ENCODE data around the gene FNDC3A.

Gene FNDC3A

GRCh38 chr13:49082653-49083536, 107.2 kb downstream of the FNDC3A start:
- DNase-seq (ENCODE audit: low spot score), result no peak
- TF ChIP-seq, protein P1, sequence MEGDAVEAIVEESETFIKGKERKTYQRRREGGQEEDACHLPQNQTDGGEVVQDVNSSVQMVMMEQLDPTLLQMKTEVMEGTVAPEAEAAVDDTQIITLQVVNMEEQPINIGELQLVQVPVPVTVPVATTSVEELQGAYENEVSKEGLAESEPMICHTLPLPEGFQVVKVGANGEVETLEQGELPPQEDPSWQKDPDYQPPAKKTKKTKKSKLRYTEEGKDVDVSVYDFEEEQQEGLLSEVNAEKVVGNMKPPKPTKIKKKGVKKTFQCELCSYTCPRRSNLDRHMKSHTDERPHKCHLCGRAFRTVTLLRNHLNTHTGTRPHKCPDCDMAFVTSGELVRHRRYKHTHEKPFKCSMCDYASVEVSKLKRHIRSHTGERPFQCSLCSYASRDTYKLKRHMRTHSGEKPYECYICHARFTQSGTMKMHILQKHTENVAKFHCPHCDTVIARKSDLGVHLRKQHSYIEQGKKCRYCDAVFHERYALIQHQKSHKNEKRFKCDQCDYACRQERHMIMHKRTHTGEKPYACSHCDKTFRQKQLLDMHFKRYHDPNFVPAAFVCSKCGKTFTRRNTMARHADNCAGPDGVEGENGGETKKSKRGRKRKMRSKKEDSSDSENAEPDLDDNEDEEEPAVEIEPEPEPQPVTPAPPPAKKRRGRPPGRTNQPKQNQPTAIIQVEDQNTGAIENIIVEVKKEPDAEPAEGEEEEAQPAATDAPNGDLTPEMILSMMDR (IDR thresholded peaks at IDR 0.05), result no peak
- Histone ChIP-seq H3K4me3 (no peak overlapping the region), H3K27ac (no peak overlapping the region)

DNA sequence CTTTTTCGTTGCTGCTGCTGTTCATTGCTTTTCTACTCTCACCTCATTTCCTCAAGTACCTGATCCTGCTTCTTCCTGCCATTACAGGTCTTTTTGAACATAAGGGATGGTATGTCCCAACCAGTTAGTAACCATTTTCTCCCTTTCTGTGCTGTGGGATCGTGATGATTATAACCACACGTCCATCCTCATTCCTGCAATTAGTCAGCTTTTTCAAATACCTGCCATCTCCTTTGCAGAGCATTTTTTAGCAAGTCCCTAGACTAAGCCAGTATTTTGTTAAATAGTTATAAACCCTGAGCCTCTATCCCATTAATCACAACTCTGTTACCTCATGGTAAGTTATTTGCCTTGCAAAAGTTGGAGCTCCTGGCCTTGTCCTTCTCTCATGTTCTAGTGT, 109.2 kb downstream of the FNDC3A start:
- H3K4me3 ChIP-seq, result no peak overlapping the region
- TF ChIP-seq, protein P1 (IDR thresholded peaks at IDR 0.05), result no peak
- no peak overlapping the region for H3K27ac ChIP-seq
- no peak for DNase-seq (ENCODE audit: low spot score)

- Histone ChIP-seq H3K27ac (no peak overlapping the region), H3K4me3 (no peak overlapping the region)
- no peak for DNase-seq (ENCODE audit: low spot score)
- TF ChIP-seq, protein P1 (IDR thresholded peaks at IDR 0.05), result no peak
Measured at GRCh38 chr13:49086722-49087121, 111.0 kb downstream of the FNDC3A start.

- no peak overlapping the region for H3K27ac ChIP-seq
- TF ChIP-seq, protein P1 (IDR thresholded peaks at IDR 0.05), result no peak
- DNase-seq (ENCODE audit: low spot score), result no peak
- H3K4me3 ChIP-seq, result no peak overlapping the region
Measured at GRCh38 chr13:49093376-49093775, 117.7 kb downstream of the FNDC3A start.

GRCh38 chr13:49097374-49097773, 121.7 kb downstream of the FNDC3A start:
- peak overlapping the region; percentile 49 to 59 for H3K27ac ChIP-seq
- DNase-seq (ENCODE audit: low spot score), result no peak
- TF ChIP-seq, protein P1 (IDR thresholded peaks at IDR 0.05), result no peak
- no peak overlapping the region for H3K4me3 ChIP-seq

DNA sequence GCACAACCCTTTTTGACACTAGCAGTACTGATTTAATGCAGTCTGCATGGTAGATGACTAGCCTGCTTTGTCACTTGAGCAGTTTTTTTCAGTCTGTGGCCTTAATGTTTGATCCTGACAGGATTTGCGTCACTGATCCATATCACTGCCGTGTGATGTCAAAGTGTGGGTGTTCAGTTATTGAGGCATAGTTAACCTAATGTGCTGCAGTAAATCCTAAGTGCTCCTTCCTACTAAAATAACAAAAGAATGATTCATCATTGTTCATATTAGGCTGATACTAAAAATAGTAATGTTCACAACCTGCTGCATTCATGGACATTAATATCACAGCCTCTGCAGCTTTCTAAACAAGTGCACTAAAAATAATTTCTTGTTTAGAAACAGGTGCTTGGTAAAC, 122.5 kb downstream of the FNDC3A start:
- TF ChIP-seq, protein P1 (IDR thresholded peaks at IDR 0.05), result no peak
- peak overlapping the region; percentile 8 to 49 for H3K27ac ChIP-seq
- no peak overlapping the region for H3K4me3 ChIP-seq
- no peak for DNase-seq (ENCODE audit: low spot score)

Measured in coronary artery (tissue), 2 donors.